SU-DHL-6 (cell line): Measurements from ENCODE around the gene IGFL3.

Source experiments
- H2AFZ ChIP-seq: fragments of 200-600 bp; sonication (generic); 2 replicates; pipeline ENCODE4 v1.6.1; 2014; ENCODE audit warnings: low read depth, mild to moderate bottlenecking, moderate library complexity, mixed read lengths, antibody characterized with exemption, low read length; ENCODE audit not compliant: severe bottlenecking
- H3F3A ChIP-seq: fragments of 200-600 bp; shearing (Covaris generic); 2 replicates; pipeline ENCODE4 v1.6.0; 2016; ENCODE audit warnings: antibody characterized with exemption, mild to moderate bottlenecking; ENCODE audit not compliant: insufficient read depth
- H3K27ac ChIP-seq: fragments of 200-600 bp; sonication (generic); 2 replicates; pipeline ENCODE4 v1.5.1; 2016; ENCODE audit warnings: low read depth, mild to moderate bottlenecking, low read length, moderate library complexity, mixed read lengths
- H3K27me3 ChIP-seq: fragments of 200-600 bp; sonication (generic), shearing (Covaris generic); 2 replicates; pipeline ENCODE4 v1.6.0; 2014; ENCODE audit warnings: mild to moderate bottlenecking, low read length
- H3K36me3 ChIP-seq: fragments of 200-600 bp; sonication (generic); 2 replicates; pipeline ENCODE4 v1.6.1; 2014; ENCODE audit warnings: mild to moderate bottlenecking, low read length, mixed read lengths
- H3K4me2 ChIP-seq: fragments of 300-600, 200-600 bp; shearing (Covaris generic), sonication (generic); 2 replicates; pipeline ENCODE4 v1.6.0; 2014; ENCODE audit warnings: low read length, low read depth, mild to moderate bottlenecking; ENCODE audit not compliant: poor library complexity, severe bottlenecking
- H3K4me3 ChIP-seq: fragments of 200-600 bp; sonication (generic); 2 replicates; pipeline ENCODE4 v1.5.1; 2014; ENCODE audit warnings: antibody characterized with exemption, low read length, mild to moderate bottlenecking, mixed read lengths; ENCODE audit not compliant: insufficient read depth, poor library complexity, severe bottlenecking
- H3K79me2 ChIP-seq: fragments of 200-600 bp; sonication (generic); 2 replicates; pipeline ENCODE4 v1.6.1; 2014; ENCODE audit warnings: mild to moderate bottlenecking, low read length, moderate library complexity; ENCODE audit not compliant: insufficient read depth
- H3K9ac ChIP-seq: fragments of 200-600 bp; sonication (generic); 2 replicates; pipeline ENCODE4 v1.7.0; 2014; ENCODE audit warnings: mild to moderate bottlenecking, low read length
- H3K9me2 ChIP-seq: fragments of 200-600 bp; sonication (generic); replicated peaks from 2 replicates; pipeline ENCODE4 v1.6.1; 2014; ENCODE audit warnings: low read length; ENCODE audit not compliant: insufficient read depth
- H3K9me3 ChIP-seq: fragments of 200-600 bp; sonication (generic); 2 replicates; pipeline ENCODE4 v1.6.1; 2014; ENCODE audit warnings: low read length, mixed read lengths; ENCODE audit not compliant: insufficient read depth
- H4K20me1 ChIP-seq: fragments of 200-600 bp; sonication (generic); 2 replicates; pipeline ENCODE4 v1.6.1; 2014; ENCODE audit warnings: low read depth, mild to moderate bottlenecking, antibody characterized with exemption, low read length, moderate library complexity, mixed read lengths
- EZH2phosphoT487 ChIP-seq: fragments of 200-600 bp; sonication (generic), shearing (Covaris generic); conservative IDR thresholded peaks from 2 replicates; pipeline ENCODE4 v1.6.1; 2018; ENCODE audit warnings: mild to moderate bottlenecking, antibody characterized with exemption, low read length, moderate library complexity, mixed read lengths
- TF ChIP-seq, protein P1 (sequence below): fragments of 200-600 bp; sonication (generic); IDR thresholded peaks from one replicate; pipeline ENCODE4 v1.5.1; 2017; ENCODE audit warnings: antibody characterized with exemption, mild to moderate bottlenecking, low read length, moderate library complexity; ENCODE audit not compliant: insufficient read depth, poor library complexity, severe bottlenecking

Gene IGFL3

DNA sequence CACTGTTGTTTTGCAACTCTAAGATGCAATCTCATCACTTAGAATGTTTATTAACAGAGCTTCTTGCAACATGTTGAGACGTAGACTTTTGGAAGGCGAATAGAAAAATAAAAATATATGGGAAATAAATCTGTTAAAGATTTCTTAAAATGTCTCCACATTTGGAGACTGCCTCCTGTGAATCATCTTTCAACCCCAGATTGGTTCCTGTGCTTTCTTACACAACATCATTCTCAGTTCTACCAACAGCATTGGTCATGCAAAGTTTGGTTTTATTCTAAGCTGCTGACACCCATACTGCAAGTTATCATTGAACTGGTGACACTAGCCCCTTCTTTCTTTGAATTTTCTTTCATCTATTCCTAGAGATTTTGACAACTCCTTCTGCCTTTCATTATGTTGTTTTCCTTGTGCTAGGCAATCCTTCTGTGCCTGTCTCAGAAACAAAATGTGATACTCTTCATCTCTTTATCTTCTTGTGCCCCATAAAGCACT lies 1.6 kb upstream of the IGFL3 start:
- H3K4me2 ChIP-seq, result no peak overlapping the region
- no peaks in the 10 kb centered on the region for H3K9me2 ChIP-seq
- H3K27me3 ChIP-seq, result no peaks in the 10 kb centered on the region
- TF ChIP-seq, protein P1, sequence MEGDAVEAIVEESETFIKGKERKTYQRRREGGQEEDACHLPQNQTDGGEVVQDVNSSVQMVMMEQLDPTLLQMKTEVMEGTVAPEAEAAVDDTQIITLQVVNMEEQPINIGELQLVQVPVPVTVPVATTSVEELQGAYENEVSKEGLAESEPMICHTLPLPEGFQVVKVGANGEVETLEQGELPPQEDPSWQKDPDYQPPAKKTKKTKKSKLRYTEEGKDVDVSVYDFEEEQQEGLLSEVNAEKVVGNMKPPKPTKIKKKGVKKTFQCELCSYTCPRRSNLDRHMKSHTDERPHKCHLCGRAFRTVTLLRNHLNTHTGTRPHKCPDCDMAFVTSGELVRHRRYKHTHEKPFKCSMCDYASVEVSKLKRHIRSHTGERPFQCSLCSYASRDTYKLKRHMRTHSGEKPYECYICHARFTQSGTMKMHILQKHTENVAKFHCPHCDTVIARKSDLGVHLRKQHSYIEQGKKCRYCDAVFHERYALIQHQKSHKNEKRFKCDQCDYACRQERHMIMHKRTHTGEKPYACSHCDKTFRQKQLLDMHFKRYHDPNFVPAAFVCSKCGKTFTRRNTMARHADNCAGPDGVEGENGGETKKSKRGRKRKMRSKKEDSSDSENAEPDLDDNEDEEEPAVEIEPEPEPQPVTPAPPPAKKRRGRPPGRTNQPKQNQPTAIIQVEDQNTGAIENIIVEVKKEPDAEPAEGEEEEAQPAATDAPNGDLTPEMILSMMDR, result no peak
- TF ChIP-seq EZH2phosphoT487, result no peak
- H3F3A ChIP-seq, result no peaks in the 10 kb centered on the region
- H4K20me1 ChIP-seq, result no peaks in the 10 kb centered on the region
- no peaks in the 10 kb centered on the region for H3K36me3 ChIP-seq
- H2AFZ ChIP-seq, result no peak overlapping the region
- H3K9ac ChIP-seq, result no peak overlapping the region
- H3K79me2 ChIP-seq, result no peaks in the 10 kb centered on the region
- H3K4me3 ChIP-seq, result no peak overlapping the region
- H3K27ac ChIP-seq, result no peak overlapping the region
- H3K9me3 ChIP-seq, result no peaks in the 10 kb centered on the region

DNA sequence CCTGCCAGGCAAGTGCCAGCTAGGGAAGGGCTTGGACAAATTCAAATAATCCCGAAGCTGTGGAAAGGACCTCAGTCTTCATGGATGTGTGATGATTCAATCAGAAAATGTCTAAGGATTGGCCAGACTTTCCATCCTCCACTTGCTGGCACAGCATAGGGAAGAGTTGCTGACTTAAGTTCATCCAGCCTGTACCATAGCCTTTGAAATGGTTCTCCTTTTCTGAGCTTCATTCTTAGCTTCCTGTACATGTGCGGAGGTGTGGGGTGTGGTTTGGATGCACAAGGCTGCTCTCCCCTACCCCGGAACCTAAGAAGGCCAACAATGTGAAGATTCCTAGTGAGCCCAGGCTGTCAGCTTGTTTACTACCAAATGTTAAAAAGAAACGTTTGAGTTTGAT lies 959 bp upstream of the IGFL3 start:
- H3K4me2 ChIP-seq, result no peak overlapping the region

DNA sequence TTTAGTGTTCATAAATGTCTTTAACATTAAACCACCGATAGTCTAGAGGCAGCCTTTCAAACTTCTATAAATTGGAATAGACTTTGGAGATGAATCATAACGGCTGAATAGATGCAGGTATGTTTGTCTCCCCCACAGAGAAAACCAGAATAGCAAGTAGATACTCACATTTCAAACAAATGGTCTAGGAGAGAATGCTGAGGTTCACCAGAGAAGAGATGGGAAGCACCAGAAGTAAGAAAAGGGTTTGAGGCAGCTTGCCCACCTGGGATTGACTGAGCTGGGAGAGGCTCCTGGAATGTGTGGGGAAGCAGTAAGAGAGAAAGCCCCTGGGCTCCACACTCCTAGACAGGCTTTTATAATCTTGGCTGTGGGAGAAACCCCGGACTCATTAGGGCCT lies 6.4 kb downstream of the IGFL3 start:
- Histone ChIP-seq H3K9me2 (no peaks in the 10 kb centered on the region), H3K9me3 (no peaks in the 10 kb centered on the region), H3K79me2 (no peaks in the 10 kb centered on the region), H2AFZ (no peak overlapping the region), H3K9ac (no peak overlapping the region), H3K4me2 (no peak overlapping the region), H3K27ac (no peak overlapping the region), H4K20me1 (no peaks in the 10 kb centered on the region), H3K36me3 (no peaks in the 10 kb centered on the region), H3K4me3 (no peak overlapping the region), H3F3A (no peaks in the 10 kb centered on the region), H3K27me3 (no peaks in the 10 kb centered on the region)
- no peak for TF ChIP-seq EZH2phosphoT487
- TF ChIP-seq, protein P1, result no peak

More for the DNA sequence above, 959 bp upstream of the IGFL3 start:
- Histone ChIP-seq H3K9me2 (no peaks in the 10 kb centered on the region), H3K4me3 (no peak overlapping the region), H3K79me2 (no peaks in the 10 kb centered on the region), H3K27ac (no peak overlapping the region), H3K27me3 (no peaks in the 10 kb centered on the region), H3K9me3 (no peaks in the 10 kb centered on the region), H4K20me1 (no peaks in the 10 kb centered on the region), H3F3A (no peaks in the 10 kb centered on the region), H3K9ac (no peak overlapping the region), H3K36me3 (no peaks in the 10 kb centered on the region), H2AFZ (no peak overlapping the region)
- no peak for TF ChIP-seq EZH2phosphoT487
- TF ChIP-seq, protein P1, result no peak

DNA sequence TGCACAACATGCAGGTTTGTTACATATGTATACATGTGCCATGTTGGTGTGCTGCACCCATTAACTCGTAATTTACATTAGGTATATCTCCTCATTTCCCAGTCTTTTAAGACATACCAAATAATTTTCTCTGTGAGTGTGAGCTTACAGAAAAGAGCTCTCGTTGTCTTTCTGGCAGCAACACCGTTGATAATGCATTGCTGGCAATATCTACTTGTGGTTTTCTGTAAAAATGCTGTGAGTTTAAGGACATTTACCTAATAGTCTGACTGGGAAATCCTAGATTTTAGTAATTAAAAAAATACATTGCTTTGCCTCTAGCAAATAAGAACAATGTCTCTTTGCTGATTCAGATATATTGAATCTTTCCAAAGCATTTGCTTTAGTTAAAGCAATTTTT lies 8.4 kb downstream of the IGFL3 start:
- Histone ChIP-seq H3K9me2 (no peaks in the 10 kb centered on the region), H3K4me2 (no peak overlapping the region), H3K27ac (no peak overlapping the region), H3F3A (no peaks in the 10 kb centered on the region), H3K4me3 (no peak overlapping the region), H3K9me3 (no peaks in the 10 kb centered on the region), H4K20me1 (no peaks in the 10 kb centered on the region), H3K27me3 (no peaks in the 10 kb centered on the region), H3K36me3 (no peaks in the 10 kb centered on the region), H3K9ac (no peak overlapping the region), H2AFZ (no peak overlapping the region), H3K79me2 (no peaks in the 10 kb centered on the region)
- TF ChIP-seq EZH2phosphoT487, result no peak
- TF ChIP-seq, protein P1, result no peak
